Measurements from ENCODE around the gene HSD17B7.
"Not testable (repeated sequence)": the region's sequence is repeated elsewhere in the genome, so short reads cannot be mapped to it uniquely, and the experiment has no call there.

The HSD17B7 gene

GRCh38 chr1:162756523-162756922 is 34.0 kb upstream of the HSD17B7 start:
- TF ChIP-seq CTCF (conservative IDR thresholded peaks at IDR 0.05; ENCODE audit: control insufficient read depth, insufficient read depth, low read depth, low read length) = peak; percentile 20
- no peak overlapping the region for H3K4me3 ChIP-seq (ENCODE audit: control insufficient read depth, low read depth, low read length)
- peak; percentile 77 for DNase-seq (ENCODE audit: low read depth)

- no peak overlapping the region for H3K4me3 ChIP-seq (ENCODE audit: control insufficient read depth, low read depth, low read length)
- no peak for TF ChIP-seq CTCF (conservative IDR thresholded peaks at IDR 0.05; ENCODE audit: control insufficient read depth, insufficient read depth, low read depth, low read length)
- peak; percentile 16 for DNase-seq (ENCODE audit: low read depth)
These were observed 33.0 kb upstream of the HSD17B7 start for GRCh38 chr1:162757476-162757875.

- TF ChIP-seq CTCF (conservative IDR thresholded peaks at IDR 0.05; ENCODE audit: control insufficient read depth, insufficient read depth, low read depth, low read length) = no peak
- DNase-seq (ENCODE audit: low read depth) = no peak
- H3K4me3 ChIP-seq (ENCODE audit: control insufficient read depth, low read depth, low read length) = no peak overlapping the region
These were observed 24.7 kb upstream of the HSD17B7 start for GRCh38 chr1:162765788-162766187.

GRCh38 chr1:162772571-162773154 is 17.8 kb upstream of the HSD17B7 start:
- peak; percentile 51 for DNase-seq (ENCODE audit: low read depth)
- H3K4me3 ChIP-seq (ENCODE audit: control insufficient read depth, low read depth, low read length) = no peak overlapping the region
- no peak for TF ChIP-seq CTCF (conservative IDR thresholded peaks at IDR 0.05; ENCODE audit: control insufficient read depth, insufficient read depth, low read depth, low read length)

- H3K4me3 ChIP-seq (ENCODE audit: control insufficient read depth, low read depth, low read length) = no peak overlapping the region
- TF ChIP-seq CTCF (conservative IDR thresholded peaks at IDR 0.05; ENCODE audit: control insufficient read depth, insufficient read depth, low read depth, low read length) = no peak
- DNase-seq (ENCODE audit: low read depth) = no peak
These were observed 16.5 kb upstream of the HSD17B7 start for GRCh38 chr1:162774007-162774406.

- DNase-seq (ENCODE audit: low read depth) = no peak
- no peak overlapping the region for H3K4me3 ChIP-seq (ENCODE audit: control insufficient read depth, low read depth, low read length)
- no peak for TF ChIP-seq CTCF (conservative IDR thresholded peaks at IDR 0.05; ENCODE audit: control insufficient read depth, insufficient read depth, low read depth, low read length)
These were observed 11.5 kb upstream of the HSD17B7 start for GRCh38 chr1:162779043-162779442.

GRCh38 chr1:162782671-162783070 is 7.8 kb upstream of the HSD17B7 start:
- no peak overlapping the region for H3K4me3 ChIP-seq (ENCODE audit: control insufficient read depth, low read depth, low read length)
- DNase-seq (ENCODE audit: low read depth) = no peak
- no peak for TF ChIP-seq CTCF (conservative IDR thresholded peaks at IDR 0.05; ENCODE audit: control insufficient read depth, insufficient read depth, low read depth, low read length)

- not testable (repeated sequence) for H3K4me3 ChIP-seq (ENCODE audit: control insufficient read depth, low read depth, low read length)
These were observed 5.6 kb upstream of the HSD17B7 start for GRCh38 chr1:162784926-162785325.

GRCh38 chr1:162788783-162789182 is 1.7 kb upstream of the HSD17B7 start:
- not testable (repeated sequence) for DNase-seq (ENCODE audit: low read depth); H3K4me3 ChIP-seq (ENCODE audit: control insufficient read depth, low read depth, low read length)

More at GRCh38 chr1:162784926-162785325, 5.6 kb upstream of the HSD17B7 start:
- DNase-seq (ENCODE audit: low read depth) = not testable (repeated sequence)

- DNase-seq (ENCODE audit: low read depth) = not testable (repeated sequence)
- H3K4me3 ChIP-seq (ENCODE audit: control insufficient read depth, low read depth, low read length) = peak overlapping the region; percentile 59
These were observed 469 bp downstream of the HSD17B7 start for GRCh38 chr1:162790985-162791357.
